HEK293 (cell line): Measurements from ENCODE around the gene SYT14.

ENCODE experiments used
- CTCF ChIA-PET: fragments of 350-600 bp; formaldehyde crosslinking; extraction: SDS; loops from one replicate; lab custom pipeline; 2021; ENCODE audit warnings: antibody characterized with exemption; lab: Yijun Ruan, JAX
- POLR2A ChIA-PET: fragments of 300-600 bp; formaldehyde crosslinking; extraction: SDS; loops from one replicate; lab custom pipeline; 2020; ENCODE audit warnings: antibody characterized with exemption, inconsistent platforms; lab: Yijun Ruan, JAX
- H3K27ac ChIP-seq: fragments of 200-500 bp; sonication (Bioruptor generic); 2 replicates; pipeline ENCODE4 v1.5.1; 2014; ENCODE audit warnings: low read depth, low read length, control low read depth, inconsistent platforms; ENCODE audit errors: extremely low read depth
- H3K36me3 ChIP-seq, 2 experiments: fragments of 200-500 bp in 1 of 2; sonication (Bioruptor generic) in 1 of 2; 1 replicate in 1 of 2; 2 replicates in 1 of 2; pipeline ENCODE4 v1.5.1; 2014 to 2017; ENCODE audit warnings: inconsistent platforms in 2 of 2, low read length in 2 of 2; ENCODE audit not compliant: control insufficient read depth in 2 of 2, insufficient read depth in 1 of 2
- H3K4me1 ChIP-seq: fragments of 200-500 bp; sonication (Bioruptor generic); 2 replicates; pipeline ENCODE4 v1.5.1; 2014; ENCODE audit warnings: mild to moderate bottlenecking, low read length, inconsistent platforms; ENCODE audit not compliant: control insufficient read depth, insufficient read depth
- H3K4me3 ChIP-seq: 2 replicates; pipeline ENCODE4 v1.5.1; 2011; ENCODE audit warnings: low read depth, mild to moderate bottlenecking, control low read depth, low read length, moderate library complexity
- H3K9me3 ChIP-seq: fragments of 200-500 bp; sonication (Bioruptor generic); 2 replicates; pipeline ENCODE4 v1.5.1; 2014; ENCODE audit warnings: low read depth, low read length, inconsistent platforms; ENCODE audit not compliant: control insufficient read depth, insufficient read depth
- FEZF1 ChIP-seq: fragments of 450-650 bp; formaldehyde crosslinking; IDR thresholded peaks from 2 replicates; pipeline ENCODE4 v1.5.1; 2016; ENCODE audit warnings: missing biosample characterization, missing genetic modification characterization
- KLF17 ChIP-seq: fragments of 450-650 bp; formaldehyde crosslinking; IDR thresholded peaks from 2 replicates; pipeline ENCODE4 v1.5.1; 2016; ENCODE audit warnings: missing biosample characterization, missing genetic modification characterization
- MEIS1 ChIP-seq: sonication (generic); formaldehyde crosslinking; IDR thresholded peaks from 2 replicates; pipeline ENCODE4 v1.8.1; 2022; ENCODE audit warnings: missing genetic modification reagents, mild to moderate bottlenecking, borderline replicate concordance
- MZF1 ChIP-seq: fragments of 450-650 bp; formaldehyde crosslinking; IDR thresholded peaks from 2 replicates; pipeline ENCODE4 v1.5.1; 2017; ENCODE audit warnings: missing biosample characterization, missing genetic modification characterization, borderline replicate concordance
- PRDM4 ChIP-seq: fragments of 450-650 bp; formaldehyde crosslinking; IDR thresholded peaks from 2 replicates; pipeline ENCODE4 v1.5.1; 2017; ENCODE audit warnings: missing biosample characterization, missing genetic modification characterization
- ZEB2 ChIP-seq: fragments of 450-650 bp; formaldehyde crosslinking; IDR thresholded peaks from 2 replicates; pipeline ENCODE4 v1.5.1; 2016; ENCODE audit warnings: missing biosample characterization, missing genetic modification characterization
- ZNF239 ChIP-seq: fragments of 450-650 bp; formaldehyde crosslinking; IDR thresholded peaks from 2 replicates; pipeline ENCODE4 v1.5.1; 2016; ENCODE audit warnings: missing biosample characterization, missing genetic modification characterization
- ZNF292 ChIP-seq: fragments of 450-650 bp; formaldehyde crosslinking; IDR thresholded peaks from 2 replicates; pipeline ENCODE4 v1.5.1; 2016; ENCODE audit warnings: low read depth, missing biosample characterization, missing genetic modification characterization, borderline replicate concordance
- ZNF324 ChIP-seq: fragments of 450-650 bp; formaldehyde crosslinking; IDR thresholded peaks from 2 replicates; pipeline ENCODE4 v1.5.1; 2016; ENCODE audit warnings: missing biosample characterization, missing genetic modification characterization
- ZNF350 ChIP-seq: fragments of 450-650 bp; formaldehyde crosslinking; IDR thresholded peaks from 2 replicates; pipeline ENCODE4 v1.5.0; 2017; ENCODE audit warnings: missing biosample characterization, mild to moderate bottlenecking, missing genetic modification characterization
- ZNF416 ChIP-seq: fragments of 450-650 bp; formaldehyde crosslinking; IDR thresholded peaks from 2 replicates; pipeline ENCODE4 v1.5.1; 2016; ENCODE audit warnings: missing biosample characterization, missing genetic modification characterization
- ZNF544 ChIP-seq: fragments of 450-650 bp; formaldehyde crosslinking; IDR thresholded peaks from 2 replicates; pipeline ENCODE4 v1.5.0; 2017; ENCODE audit warnings: missing biosample characterization, missing genetic modification characterization
- ZNF561 ChIP-seq: fragments of 450-650 bp; IDR thresholded peaks from 2 replicates; pipeline ENCODE4 v1.5.1; 2018; ENCODE audit warnings: missing biosample characterization, missing genetic modification characterization, borderline replicate concordance
- ZNF610 ChIP-seq: fragments of 450-650 bp; formaldehyde crosslinking; IDR thresholded peaks from 2 replicates; pipeline ENCODE4 v1.5.1; 2016; ENCODE audit warnings: missing biosample characterization, missing genetic modification characterization, borderline replicate concordance
- ZNF670 ChIP-seq: fragments of 450-650 bp; formaldehyde crosslinking; IDR thresholded peaks from 2 replicates; pipeline ENCODE4 v1.5.1; 2016; ENCODE audit warnings: missing biosample characterization, missing genetic modification characterization, low read depth
- ZNF76 ChIP-seq: fragments of 450-650 bp; formaldehyde crosslinking; IDR thresholded peaks from 2 replicates; pipeline ENCODE4; 2016; ENCODE audit warnings: low read depth, missing biosample characterization, missing genetic modification characterization, borderline replicate concordance
- ZNF843 ChIP-seq: fragments of 450-650 bp; formaldehyde crosslinking; IDR thresholded peaks from 2 replicates; pipeline ENCODE4 v1.5.1; 2016; ENCODE audit warnings: missing biosample characterization, missing genetic modification characterization
- TF ChIP-seq, protein P1 (sequence below): fragments of 450-650 bp; formaldehyde crosslinking; IDR thresholded peaks from 2 replicates; pipeline ENCODE4 v1.5.1; 2016; ENCODE audit warnings: missing biosample characterization, missing genetic modification characterization
- TF ChIP-seq, protein P2 (sequence below): fragments of 450-650 bp; formaldehyde crosslinking; IDR thresholded peaks from 2 replicates; pipeline ENCODE4 v1.5.1; 2016; ENCODE audit warnings: missing biosample characterization, missing genetic modification characterization

SYT14 gene

DNA sequence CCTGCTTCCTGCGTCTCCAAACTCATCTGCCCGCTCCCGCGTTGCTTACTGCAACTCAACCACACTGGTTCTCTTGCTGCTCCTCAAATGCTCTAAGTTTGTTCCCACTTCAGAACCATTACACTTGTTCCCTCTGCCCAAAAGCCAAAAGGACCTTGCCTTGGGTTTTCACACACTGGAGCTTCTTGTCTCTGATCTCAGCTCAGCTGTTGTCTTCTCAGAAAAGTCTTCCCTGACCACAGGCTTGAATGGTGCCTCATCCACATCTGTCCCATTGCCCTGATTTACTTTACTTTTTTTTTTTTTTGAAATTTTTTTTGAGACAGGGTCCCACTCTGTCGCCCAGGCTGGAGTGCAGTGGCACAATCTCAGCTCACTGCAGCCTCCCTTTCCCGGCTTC, 44.3 kb upstream of the SYT14 start:
- POLR2A ChIA-PET = interaction anchor here (0.7 kb wide), 1 partner anchor 75 kb away, joined by 3 read pairs; no protein-coding TSS in a partner anchor
- Histone ChIP-seq H3K4me3 (no peak overlapping the region), H3K4me1 (no peaks in the 10 kb centered on the region), H3K36me3 (no peaks in the 10 kb centered on the region), H3K27ac (no peak overlapping the region), H3K9me3 (no peaks in the 10 kb centered on the region)
- TF ChIP-seq ZNF670 (tag by site-specific recombination) (no peak), ZEB2 (tag by site-specific recombination) (no peak), ZNF544 (tag by site-specific recombination) (no peak)
- CTCF ChIA-PET = interaction anchor here (0.7 to 0.8 kb wide), 3 partner anchors 20 to 45 kb away, joined by 3 to 4 read pairs (median 3); no protein-coding TSS in a partner anchor

GRCh38 chr1:209895709-209896108, 42.3 kb upstream of the SYT14 start:
- H3K4me3 ChIP-seq = no peak overlapping the region
- TF ChIP-seq FEZF1 (tag by site-specific recombination) = no peak
- TF ChIP-seq KLF17 (tag by site-specific recombination) = no peak
- TF ChIP-seq PRDM4 (tag by site-specific recombination) = no peak
- no peak for TF ChIP-seq ZNF239 (tag by site-specific recombination)
- no peak for TF ChIP-seq ZNF416 (tag by site-specific recombination)
- no peak for TF ChIP-seq ZNF610 (tag by site-specific recombination)
- TF ChIP-seq, protein P1, sequence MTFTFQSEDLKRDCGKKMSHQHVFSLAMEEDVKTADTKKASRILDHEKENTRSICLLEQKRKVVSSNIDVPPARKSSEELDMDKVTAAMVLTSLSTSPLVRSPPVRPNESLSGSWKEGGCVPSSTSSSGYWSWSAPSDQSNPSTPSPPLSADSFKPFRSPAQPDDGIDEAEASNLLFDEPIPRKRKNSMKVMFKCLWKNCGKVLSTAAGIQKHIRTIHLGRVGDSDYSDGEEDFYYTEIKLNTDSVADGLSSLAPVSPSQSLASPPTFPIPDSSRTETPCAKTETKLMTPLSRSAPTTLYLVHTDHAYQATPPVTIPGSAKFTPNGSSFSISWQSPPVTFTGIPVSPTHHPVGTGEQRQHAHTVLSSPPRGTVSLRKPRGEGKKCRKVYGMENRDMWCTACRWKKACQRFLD = no peak
- no peak for TF ChIP-seq ZNF561 (tag by site-specific recombination)
- no peak for TF ChIP-seq ZNF76 (tag by site-specific recombination)
- TF ChIP-seq MZF1 = no peak
- TF ChIP-seq, protein P2, sequence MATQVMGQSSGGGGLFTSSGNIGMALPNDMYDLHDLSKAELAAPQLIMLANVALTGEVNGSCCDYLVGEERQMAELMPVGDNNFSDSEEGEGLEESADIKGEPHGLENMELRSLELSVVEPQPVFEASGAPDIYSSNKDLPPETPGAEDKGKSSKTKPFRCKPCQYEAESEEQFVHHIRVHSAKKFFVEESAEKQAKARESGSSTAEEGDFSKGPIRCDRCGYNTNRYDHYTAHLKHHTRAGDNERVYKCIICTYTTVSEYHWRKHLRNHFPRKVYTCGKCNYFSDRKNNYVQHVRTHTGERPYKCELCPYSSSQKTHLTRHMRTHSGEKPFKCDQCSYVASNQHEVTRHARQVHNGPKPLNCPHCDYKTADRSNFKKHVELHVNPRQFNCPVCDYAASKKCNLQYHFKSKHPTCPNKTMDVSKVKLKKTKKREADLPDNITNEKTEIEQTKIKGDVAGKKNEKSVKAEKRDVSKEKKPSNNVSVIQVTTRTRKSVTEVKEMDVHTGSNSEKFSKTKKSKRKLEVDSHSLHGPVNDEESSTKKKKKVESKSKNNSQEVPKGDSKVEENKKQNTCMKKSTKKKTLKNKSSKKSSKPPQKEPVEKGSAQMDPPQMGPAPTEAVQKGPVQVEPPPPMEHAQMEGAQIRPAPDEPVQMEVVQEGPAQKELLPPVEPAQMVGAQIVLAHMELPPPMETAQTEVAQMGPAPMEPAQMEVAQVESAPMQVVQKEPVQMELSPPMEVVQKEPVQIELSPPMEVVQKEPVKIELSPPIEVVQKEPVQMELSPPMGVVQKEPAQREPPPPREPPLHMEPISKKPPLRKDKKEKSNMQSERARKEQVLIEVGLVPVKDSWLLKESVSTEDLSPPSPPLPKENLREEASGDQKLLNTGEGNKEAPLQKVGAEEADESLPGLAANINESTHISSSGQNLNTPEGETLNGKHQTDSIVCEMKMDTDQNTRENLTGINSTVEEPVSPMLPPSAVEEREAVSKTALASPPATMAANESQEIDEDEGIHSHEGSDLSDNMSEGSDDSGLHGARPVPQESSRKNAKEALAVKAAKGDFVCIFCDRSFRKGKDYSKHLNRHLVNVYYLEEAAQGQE (tag by site-specific recombination) = no peak
- TF ChIP-seq ZNF350 (tag by site-specific recombination) = no peak
- TF ChIP-seq ZNF292 (tag by site-specific recombination) = no peak
- no peak for TF ChIP-seq ZNF843 (tag by site-specific recombination)
- TF ChIP-seq MEIS1 = no peak
- TF ChIP-seq ZNF324 (tag by site-specific recombination) = no peak
- no peaks in the 10 kb centered on the region for H3K36me3 ChIP-seq
- H3K9me3 ChIP-seq = no peaks in the 10 kb centered on the region
- H3K27ac ChIP-seq = no peak overlapping the region
- ChIA-PET CTCF (interaction anchor here (0.7 to 1.5 kb wide), 3 partner anchors 17 to 416 kb away, joined by 4 to 5 read pairs (median 4); no protein-coding TSS in a partner anchor), POLR2A (no interaction called here)
- no peaks in the 10 kb centered on the region for H3K4me1 ChIP-seq
